Endodermal cell (in vitro differentiated cells): ENCODE data around the gene EXD3. TPM values are rescaled to one million over a fixed set of nuclear protein-coding genes. Genes with fewer than 3 reads are reported as not detected.
A peak's percentile ranks its signal among the peaks of the same experiment; 100 is the strongest.

Experiments
- DNase-seq: peaks from one replicate; pipeline ENCODE4 v3.0.0-alpha.2; 2017
- H3K27ac ChIP-seq: 2 replicates; pipeline ENCODE4 v1.5.1; 2013; ENCODE audit warnings: mild to moderate bottlenecking, low read depth, low read length, moderate library complexity
- H3K27me3 ChIP-seq: 2 replicates; pipeline ENCODE4 v1.6.1; 2013; ENCODE audit warnings: mild to moderate bottlenecking, low read length, moderate library complexity; ENCODE audit not compliant: insufficient read depth, control insufficient read depth, poor library complexity, severe bottlenecking
- H3K36me3 ChIP-seq: 2 replicates; pipeline ENCODE4 v1.7.0; 2013; ENCODE audit warnings: mild to moderate bottlenecking, low read length, moderate library complexity; ENCODE audit not compliant: control insufficient read depth, insufficient read depth
- H3K4me1 ChIP-seq: one replicate; pipeline ENCODE4 v1.7.0; 2013; ENCODE audit warnings: low read length; ENCODE audit not compliant: control insufficient read depth, insufficient read depth
- H3K4me3 ChIP-seq: 2 replicates; pipeline ENCODE4 v1.5.1; 2013; ENCODE audit warnings: mild to moderate bottlenecking, low read length, moderate library complexity
- H3K9ac ChIP-seq: 2 replicates; pipeline ENCODE4 v1.6.1; 2013; ENCODE audit warnings: mild to moderate bottlenecking, low read length, moderate library complexity; ENCODE audit not compliant: poor library complexity, severe bottlenecking; ENCODE audit errors: extremely low read depth
- H3K9me3 ChIP-seq: 2 replicates; pipeline ENCODE4 v1.6.1; 2013; ENCODE audit warnings: mild to moderate bottlenecking, low read length, moderate library complexity; ENCODE audit not compliant: control insufficient read depth
- H3K27ac Mint-ChIP-seq: 2 replicates; pipeline ENCODE4 v1.8.0; 2020; ENCODE audit warnings: mixed read lengths
- H3K27me3 Mint-ChIP-seq: 2 replicates; pipeline ENCODE4 v1.8.0; 2021; ENCODE audit warnings: mild to moderate bottlenecking, mixed read lengths; ENCODE audit not compliant: insufficient read depth
- H3K36me3 Mint-ChIP-seq: 2 replicates; pipeline ENCODE4 v1.8.0; 2020; ENCODE audit warnings: low read depth, mixed read lengths
- H3K4me1 Mint-ChIP-seq: 2 replicates; pipeline ENCODE4 v1.8.0; 2020; ENCODE audit warnings: mixed read lengths
- H3K4me3 Mint-ChIP-seq: 2 replicates; pipeline ENCODE4 v1.8.0; 2020; ENCODE audit warnings: mild to moderate bottlenecking, moderate library complexity, mixed read lengths
- H3K9me3 Mint-ChIP-seq: 2 replicates; pipeline ENCODE4 v1.8.0; 2020; ENCODE audit warnings: mild to moderate bottlenecking, mixed read lengths
- WGBS, 2 experiments: methylation state at CpG; one replicate each; pipeline versions ENCODE4 v1.1.5 to v1.1.7; 2013; ENCODE audit warnings: missing lambda C conversion rate in 2 of 2, mixed read lengths in 1 of 2; ENCODE audit not compliant: insufficient coverage in 1 of 2, insufficient read length in 1 of 2; 5-methylcytosine and 5-hydroxymethylcytosine counted together
- total RNA-seq, 2 donors: library from RNA; stranded (reverse); fragmentation: NEBNext Ultra II Directional in 1 of 2; extraction: Animal tissue kit (Norgen Biotek cat#: 25700) in 1 of 2; gene quantifications; 2 replicates in 1 of 2; 3 replicates in 1 of 2; pipeline ENCODE4 v1.2.1, GENCODE V29; 2021
- TF ChIP-seq, protein P1 (sequence below): fragments of 200-600 bp; sonication (generic); conservative IDR thresholded peaks from 2 replicates; pipeline ENCODE4 v1.5.0; 2021; ENCODE audit warnings: antibody characterized with exemption, mild to moderate bottlenecking

The EXD3 gene
- total RNA-seq, 2 donors from 2014 or later: 15.5 to 31.0 TPM

DNA sequence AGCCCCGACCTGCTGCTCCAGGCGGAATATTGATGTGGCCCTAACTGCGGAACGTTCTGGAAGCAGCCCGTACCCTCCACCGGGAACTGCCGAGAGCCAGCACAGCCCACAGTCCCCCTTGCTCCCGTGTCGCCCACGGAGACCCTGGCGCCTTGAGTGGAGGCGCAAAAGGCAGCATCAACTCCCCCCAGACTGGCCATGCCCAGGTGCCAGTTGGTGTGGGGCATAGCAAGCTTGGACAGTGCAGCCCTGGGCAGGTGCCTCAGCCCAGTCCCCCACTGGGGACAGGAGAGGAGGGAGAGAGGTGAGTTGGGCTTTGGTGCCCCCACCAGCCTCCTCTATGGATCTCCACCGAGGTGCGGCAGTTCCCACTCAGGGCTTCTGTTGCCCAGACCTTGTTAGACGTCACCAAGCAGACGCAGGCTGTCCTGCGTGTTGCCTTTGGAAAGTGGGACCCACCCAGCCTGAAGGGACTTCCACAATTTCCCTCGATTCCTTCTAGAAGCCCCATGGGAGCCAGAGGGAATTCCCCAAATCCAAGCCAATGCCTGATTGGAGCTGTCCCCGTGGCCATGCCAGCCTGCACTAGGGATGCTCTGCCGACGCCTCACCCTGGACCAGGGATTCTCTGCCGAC, 101.1 kb downstream of the EXD3 start:
- peaks cover 2% of the 10 kb centered on the region for H3K4me1 Mint-ChIP-seq
- H3K36me3 Mint-ChIP-seq: no peaks in the 10 kb centered on the region
- Histone ChIP-seq H3K4me3 (no peak overlapping the region), H3K9me3 (no peaks in the 10 kb centered on the region), H3K9ac (no peak overlapping the region), H3K36me3 (no peaks in the 10 kb centered on the region), H3K27ac (no peak overlapping the region), H3K27me3 (no peaks in the 10 kb centered on the region), H3K4me1 (no peaks in the 10 kb centered on the region)
- peak; percentile 36 for DNase-seq
- TF ChIP-seq, protein P1, sequence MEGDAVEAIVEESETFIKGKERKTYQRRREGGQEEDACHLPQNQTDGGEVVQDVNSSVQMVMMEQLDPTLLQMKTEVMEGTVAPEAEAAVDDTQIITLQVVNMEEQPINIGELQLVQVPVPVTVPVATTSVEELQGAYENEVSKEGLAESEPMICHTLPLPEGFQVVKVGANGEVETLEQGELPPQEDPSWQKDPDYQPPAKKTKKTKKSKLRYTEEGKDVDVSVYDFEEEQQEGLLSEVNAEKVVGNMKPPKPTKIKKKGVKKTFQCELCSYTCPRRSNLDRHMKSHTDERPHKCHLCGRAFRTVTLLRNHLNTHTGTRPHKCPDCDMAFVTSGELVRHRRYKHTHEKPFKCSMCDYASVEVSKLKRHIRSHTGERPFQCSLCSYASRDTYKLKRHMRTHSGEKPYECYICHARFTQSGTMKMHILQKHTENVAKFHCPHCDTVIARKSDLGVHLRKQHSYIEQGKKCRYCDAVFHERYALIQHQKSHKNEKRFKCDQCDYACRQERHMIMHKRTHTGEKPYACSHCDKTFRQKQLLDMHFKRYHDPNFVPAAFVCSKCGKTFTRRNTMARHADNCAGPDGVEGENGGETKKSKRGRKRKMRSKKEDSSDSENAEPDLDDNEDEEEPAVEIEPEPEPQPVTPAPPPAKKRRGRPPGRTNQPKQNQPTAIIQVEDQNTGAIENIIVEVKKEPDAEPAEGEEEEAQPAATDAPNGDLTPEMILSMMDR: no peak
- 94 to 95% methylated on average over 21 to 22 of the region's 22 CpGs for WGBS, 2 experiments
- no peak overlapping the region for H3K4me3 Mint-ChIP-seq
- H3K27ac Mint-ChIP-seq: no peak overlapping the region
- H3K27me3 Mint-ChIP-seq: peaks cover 11% of the 10 kb centered on the region
- peaks cover 1% of the 10 kb centered on the region for H3K9me3 Mint-ChIP-seq

DNA sequence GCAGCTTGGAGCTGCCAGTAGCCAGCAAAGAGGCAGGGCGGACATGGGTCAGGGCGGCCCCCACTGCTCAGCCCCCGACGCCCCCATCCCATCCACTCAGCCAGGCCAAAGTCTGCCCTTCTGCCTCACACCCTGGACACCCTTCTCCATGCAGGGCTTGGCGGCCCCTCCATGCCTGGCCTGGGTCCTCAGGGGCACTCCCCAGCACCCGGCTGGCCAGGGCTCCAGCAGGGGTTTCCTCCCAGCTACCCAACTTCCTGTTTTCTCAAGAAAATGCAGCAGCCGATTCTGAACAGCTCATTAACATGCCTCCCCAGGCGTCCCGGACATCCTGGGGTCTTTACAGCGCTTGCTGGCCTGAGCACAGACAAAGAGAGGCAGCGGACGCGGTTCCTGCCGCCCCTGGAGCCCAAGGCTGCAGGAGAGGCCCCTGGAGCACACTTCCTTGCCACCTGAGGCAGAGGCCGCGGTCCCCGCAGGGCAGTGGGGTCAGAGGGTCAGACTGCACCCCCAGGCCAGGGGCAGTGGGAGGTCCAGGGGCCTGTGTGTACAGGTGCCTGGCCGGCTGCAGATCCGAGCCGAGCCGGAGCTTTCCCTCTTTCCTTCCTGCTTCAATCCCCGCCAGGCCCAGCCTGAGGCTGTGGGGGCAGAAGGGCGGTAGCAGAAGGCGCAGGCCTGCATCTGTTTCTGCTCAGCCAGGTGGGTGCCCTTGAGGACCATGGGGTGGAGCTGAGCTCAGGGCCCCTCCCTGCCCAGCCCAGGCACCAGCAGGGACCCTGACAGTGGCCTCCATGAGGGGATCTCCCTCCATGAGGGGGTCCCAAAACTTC, 102.2 kb downstream of the EXD3 start:
- Histone ChIP-seq H3K9me3 (no peaks in the 10 kb centered on the region), H3K27me3 (no peaks in the 10 kb centered on the region), H3K9ac (no peak overlapping the region), H3K4me1 (no peaks in the 10 kb centered on the region), H3K27ac (peak overlapping the region; percentile 72), H3K36me3 (no peaks in the 10 kb centered on the region), H3K4me3 (no peak overlapping the region)
- H3K9me3 Mint-ChIP-seq: peaks cover 1% of the 10 kb centered on the region
- TF ChIP-seq, protein P1: no peak
- H3K4me1 Mint-ChIP-seq: peaks cover 2% of the 10 kb centered on the region
- no peak overlapping the region for H3K27ac Mint-ChIP-seq
- H3K36me3 Mint-ChIP-seq: no peaks in the 10 kb centered on the region
- WGBS, 2 experiments: 51 to 72% methylated on average over 12 to 24 of the region's 24 CpGs
- DNase-seq: peak; percentile 73
- peaks cover 2% of the 10 kb centered on the region for H3K27me3 Mint-ChIP-seq
- no peak overlapping the region for H3K4me3 Mint-ChIP-seq

DNA sequence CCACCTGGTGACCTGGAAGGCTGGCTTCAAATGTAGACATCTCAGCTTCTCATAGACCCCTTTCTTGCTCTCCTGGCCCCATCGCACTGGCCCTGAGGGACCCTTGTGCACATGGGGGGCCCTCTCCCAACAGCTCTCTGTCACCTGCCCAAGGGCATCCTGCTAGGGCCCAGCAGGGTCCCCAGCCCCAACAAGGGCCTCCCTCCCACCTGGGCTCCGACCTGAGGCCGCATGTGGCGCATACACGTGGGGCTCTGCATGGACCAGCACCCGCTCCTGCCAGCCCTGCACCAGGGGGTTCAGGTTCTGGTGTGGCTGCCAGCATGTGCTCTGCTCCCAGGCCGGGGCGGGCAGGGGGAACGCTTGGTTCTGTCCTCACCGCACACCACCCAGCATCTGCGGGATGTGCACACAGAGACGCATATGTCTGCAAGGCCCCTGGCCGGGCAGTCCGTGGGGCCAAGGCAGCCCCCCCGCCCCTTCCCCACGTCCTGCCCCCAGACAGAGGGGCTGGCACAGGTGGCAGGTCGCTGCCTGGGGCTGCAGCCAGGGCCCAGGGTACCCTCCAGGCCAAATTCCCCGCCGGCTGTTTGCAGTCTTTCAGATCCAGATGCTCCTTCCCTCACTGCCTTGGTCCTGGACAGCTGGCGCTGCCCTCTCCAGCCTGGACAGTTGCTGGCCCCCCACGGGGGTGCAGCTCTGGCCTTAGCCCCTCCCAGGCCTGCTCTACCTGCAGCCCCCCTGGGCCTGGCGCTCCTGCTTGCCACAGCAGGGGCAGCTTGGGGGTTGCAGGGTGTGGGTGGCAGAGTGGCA, 103.0 kb downstream of the EXD3 start:
- Histone ChIP-seq H3K27me3 (no peaks in the 10 kb centered on the region), H3K36me3 (no peaks in the 10 kb centered on the region), H3K9ac (no peak overlapping the region), H3K4me3 (no peak overlapping the region), H3K9me3 (no peaks in the 10 kb centered on the region), H3K27ac (no peak overlapping the region), H3K4me1 (peaks cover under 1% of the 10 kb centered on the region)
- H3K9me3 Mint-ChIP-seq: peaks cover 1% of the 10 kb centered on the region
- H3K4me3 Mint-ChIP-seq: no peak overlapping the region
- no peak overlapping the region for H3K27ac Mint-ChIP-seq
- peaks cover under 1% of the 10 kb centered on the region for H3K27me3 Mint-ChIP-seq
- DNase-seq: peak; percentile 53
- no peaks in the 10 kb centered on the region for H3K36me3 Mint-ChIP-seq
- 91 to 92% methylated on average over 11 to 22 of the region's 22 CpGs for WGBS, 2 experiments
- H3K4me1 Mint-ChIP-seq: peaks cover 2% of the 10 kb centered on the region
- TF ChIP-seq, protein P1: no peak
